ENCODE results near the gene RPS6KA3. TPM values are rescaled to one million over a fixed set of nuclear protein-coding genes. Genes with fewer than 3 reads are reported as not detected.

Gene RPS6KA3
- total and polyA plus RNA-seq, 2 of the 8 experiments (the other 6 are each of a cell fraction or from before 2014, with no cell fraction given): 7.1 to 13.0 TPM

GRCh38 chrX:20271186-20271585 lies 4.5 kb upstream of the RPS6KA3 start (continued):
- TF ChIP-seq CHD7 (IDR thresholded peaks at IDR 0.05; ENCODE audit: insufficient replicate concordance, low read length) (no peak), BRCA1 (IDR thresholded peaks at IDR 0.05; ENCODE audit: low read depth, low read length) (no peak), JUN (IDR thresholded peaks at IDR 0.05; ENCODE audit: low read depth, low read length) (no peak), TAF7 (optimal IDR thresholded peaks at IDR 0.05; ENCODE audit: borderline replicate concordance, low read depth, low read length) (no peak), RNF2 (IDR thresholded peaks at IDR 0.05; ENCODE audit: borderline replicate concordance, low read depth, low read length, missing control alignments, poor library complexity, severe bottlenecking) (no peak), TAF1 (IDR thresholded peaks at IDR 0.05; ENCODE audit: low read depth, low read length) (no peak), SIN3A (conservative IDR thresholded peaks at IDR 0.05 in 1 of 2, IDR thresholded peaks at IDR 0.05 in 1 of 2; ENCODE audit: low read depth in 1 of 2, low read length in 2 of 2) (no peak), RAD21 (IDR thresholded peaks at IDR 0.05 in 1 of 2, conservative IDR thresholded peaks at IDR 0.05 in 1 of 2; ENCODE audit: low read depth in 2 of 2, low read length in 2 of 2) (no peak)
